HG03045 (cell line): ENCODE data around the gene UBLCP1.

Source experiments
- ATAC-seq: cut with Tn5 transposase; IDR thresholded peaks from one replicate; pipeline ENCODE4 v1.9.1; 2021; ENCODE audit warnings: mild to moderate bottlenecking, moderate library complexity; ENCODE audit not compliant: unreplicated experiment

UBLCP1 gene

DNA sequence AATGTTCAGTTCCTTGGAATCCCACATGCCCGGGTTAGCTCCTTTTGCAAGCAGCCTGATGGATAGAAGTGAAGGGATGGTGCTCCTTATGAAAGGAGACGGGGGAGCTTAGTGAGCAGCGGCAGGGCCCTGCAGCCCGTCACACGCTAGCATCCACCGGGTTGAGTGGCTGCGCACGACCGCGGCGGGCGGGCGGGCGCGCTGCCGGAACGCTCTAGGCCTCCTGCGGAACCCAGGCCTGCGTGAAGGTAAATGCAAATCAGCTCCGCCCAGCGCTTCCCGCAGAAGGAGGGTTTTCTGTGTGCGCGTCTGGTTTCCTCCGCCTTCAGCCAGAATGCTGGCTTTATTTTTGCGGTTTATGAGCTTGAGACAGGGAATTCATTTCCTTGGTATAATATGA lies 47.4 kb downstream of the UBLCP1 start:
- no peak for ATAC-seq

DNA sequence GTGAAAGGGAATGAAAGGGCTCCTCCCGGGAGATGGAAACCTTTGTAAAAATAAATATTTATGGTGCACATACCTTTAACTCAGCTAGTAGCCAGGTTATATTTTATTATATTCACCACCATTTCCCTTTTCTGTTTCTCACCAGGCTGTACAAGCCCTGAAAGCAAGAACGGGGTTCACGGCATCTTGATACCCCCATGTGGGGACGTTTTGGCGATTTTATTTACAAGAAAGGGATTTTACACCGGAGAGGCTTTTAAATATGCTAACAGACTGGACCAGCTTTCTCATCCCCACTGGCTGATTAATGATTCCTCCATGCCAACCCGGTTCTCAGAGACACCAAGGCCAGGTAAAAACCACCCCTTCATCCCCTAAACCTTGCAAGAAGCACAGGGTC lies 48.0 kb downstream of the UBLCP1 start:
- ATAC-seq = no peak

DNA sequence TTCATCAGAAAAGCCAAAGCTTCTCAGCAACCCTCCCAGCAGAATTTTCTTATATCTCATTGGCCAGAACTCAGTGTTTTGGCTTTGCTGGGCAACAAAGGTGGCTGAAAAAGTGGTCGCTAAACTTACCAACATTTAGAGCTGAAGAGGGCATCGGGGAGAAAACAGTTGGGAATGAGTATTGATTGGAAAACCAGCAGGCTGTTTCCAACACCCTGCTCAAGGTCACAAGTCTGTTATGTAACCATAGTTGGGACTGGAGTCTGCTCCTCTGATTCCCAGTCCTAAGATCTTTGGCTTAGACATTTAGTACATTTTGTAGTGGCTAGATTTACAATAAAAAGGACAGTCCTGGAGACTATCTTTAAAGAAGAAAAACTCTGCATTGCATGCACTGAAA lies 50.1 kb downstream of the UBLCP1 start:
- ATAC-seq = no peak

DNA sequence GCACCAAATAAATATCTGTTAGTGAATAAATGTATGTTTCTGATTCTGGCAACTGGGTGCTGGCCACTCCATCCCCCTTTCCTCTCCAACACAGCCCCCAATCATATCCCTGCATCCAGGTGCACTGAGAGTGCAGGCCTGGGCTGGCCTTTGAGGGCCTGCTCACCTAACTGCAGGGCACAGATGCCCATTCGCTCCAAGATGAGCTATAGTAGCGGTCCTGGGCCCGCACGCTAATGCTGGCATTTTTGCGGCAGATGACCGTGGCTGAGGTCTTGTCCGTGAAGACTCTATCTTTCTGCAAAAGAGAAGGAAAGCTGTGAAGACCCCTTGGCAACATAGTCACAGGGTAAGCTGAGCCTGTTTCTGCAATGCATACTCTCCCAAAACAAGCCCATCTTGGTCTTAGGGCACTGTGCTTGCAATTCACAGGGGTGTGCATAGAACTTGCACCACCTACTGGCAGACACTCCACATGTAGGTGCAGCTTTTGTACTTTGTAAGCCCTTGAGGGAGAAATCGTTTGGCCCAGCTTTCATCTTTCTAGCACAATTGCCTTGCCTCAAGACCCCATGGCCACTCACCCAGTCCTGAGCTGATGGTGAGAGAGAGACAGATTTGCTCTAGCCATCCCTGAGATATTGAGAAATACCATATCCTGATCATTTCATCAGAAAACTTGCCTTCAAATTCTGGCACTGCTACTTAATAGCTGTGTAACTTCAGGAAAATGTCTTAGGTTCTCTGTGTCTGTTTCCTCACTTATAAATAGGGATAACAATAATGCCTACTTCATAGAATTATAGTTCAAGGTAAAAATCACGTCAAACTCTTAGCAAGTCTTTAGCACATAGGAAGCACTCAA lies 53.7 kb downstream of the UBLCP1 start:
- no peak for ATAC-seq

DNA sequence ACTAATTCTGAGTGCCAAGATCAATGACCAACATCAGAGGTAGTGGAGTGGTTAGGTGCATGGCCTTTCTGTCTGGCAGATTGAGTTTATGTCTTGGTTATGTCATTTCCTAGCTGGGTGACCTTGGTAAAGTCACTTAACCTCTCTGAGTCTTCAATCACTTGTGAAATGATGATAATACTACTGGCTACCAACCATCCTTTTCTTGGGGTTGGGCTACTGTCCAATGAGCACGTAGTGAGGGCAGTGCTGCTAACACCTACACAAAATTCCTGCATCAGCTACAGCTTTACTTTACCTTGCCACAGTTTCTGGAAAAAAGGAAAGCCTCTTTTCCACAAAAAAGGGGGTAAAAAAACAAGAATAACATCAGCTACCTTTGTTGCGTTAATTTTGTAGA lies 54.8 kb downstream of the UBLCP1 start:
- no peak for ATAC-seq

DNA sequence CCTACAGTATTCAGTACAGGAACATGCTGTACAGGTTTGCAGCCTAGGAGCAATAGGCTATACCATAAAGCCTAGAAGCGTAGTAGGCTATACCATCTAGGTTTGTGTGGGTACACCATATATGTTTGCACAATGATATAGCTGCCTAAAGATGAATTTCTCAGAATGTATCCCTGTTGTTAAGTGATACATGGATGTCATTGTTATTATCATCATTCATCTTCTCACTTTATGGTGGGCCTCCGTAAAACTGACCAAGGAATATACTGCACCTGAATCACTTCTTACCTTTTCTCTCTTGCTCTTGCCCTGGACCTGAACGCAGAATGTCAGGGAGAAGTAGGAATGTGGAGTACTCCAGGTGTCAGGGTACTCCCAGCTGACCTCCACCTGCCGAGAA lies 55.4 kb downstream of the UBLCP1 start:
- ATAC-seq = no peak

DNA sequence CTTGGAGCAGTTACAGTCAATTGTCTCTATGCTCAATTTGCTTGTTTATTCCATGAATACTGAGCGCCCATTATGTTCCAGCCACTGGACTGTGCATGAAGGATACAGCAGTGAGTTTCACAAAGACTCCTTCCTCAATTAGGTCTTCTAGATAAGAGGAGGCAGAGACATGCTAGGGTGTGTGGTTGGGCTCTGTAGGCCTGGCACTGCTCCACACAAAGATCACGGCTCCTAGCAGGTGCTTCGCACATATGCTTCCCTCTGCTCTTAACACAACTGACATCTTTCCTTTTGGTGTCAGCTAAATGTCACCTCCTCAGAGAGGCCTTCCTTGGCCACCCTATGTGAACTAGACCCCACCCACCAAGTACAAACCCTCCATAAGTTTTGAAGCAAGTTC lies 56.3 kb downstream of the UBLCP1 start:
- ATAC-seq = no peak

DNA sequence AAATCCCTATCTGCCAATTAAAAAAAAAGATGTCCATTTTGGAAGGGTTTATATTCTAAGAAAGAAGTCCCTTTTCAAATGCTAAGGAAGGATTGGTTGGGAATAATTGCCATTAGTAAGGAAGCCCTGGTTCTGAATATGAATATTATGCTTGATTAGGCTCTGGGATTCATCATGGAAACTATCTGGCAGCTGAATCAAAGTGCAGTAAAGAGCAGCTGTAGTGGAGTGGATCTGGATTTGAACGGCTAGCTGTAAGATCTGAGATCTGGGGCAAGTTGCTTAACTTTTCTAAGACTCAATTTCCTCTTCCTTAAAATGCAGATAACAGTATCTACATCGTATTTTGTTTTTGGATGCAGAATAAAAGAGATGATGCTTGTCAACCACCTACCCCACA lies 56.7 kb downstream of the UBLCP1 start:
- ATAC-seq = no peak

DNA sequence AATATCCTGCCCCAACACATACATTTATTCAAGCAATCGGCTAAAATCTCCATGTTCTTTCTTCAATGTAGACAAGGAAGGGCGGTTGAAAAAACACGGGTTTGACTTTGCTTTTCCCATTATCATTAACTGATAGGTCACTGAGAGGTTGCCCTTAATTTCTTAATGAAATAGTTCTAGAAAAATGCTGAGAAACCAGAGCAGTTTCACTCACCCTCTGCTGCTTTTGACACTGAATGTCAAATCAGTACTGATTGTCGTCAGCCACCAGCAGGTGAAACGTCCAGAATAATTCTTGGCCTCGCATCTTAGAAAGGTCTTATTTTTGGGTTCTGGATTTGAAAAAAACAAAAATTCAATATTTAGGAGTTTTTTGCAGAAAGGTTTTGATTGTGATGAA lies 59.1 kb downstream of the UBLCP1 start:
- ATAC-seq = no peak

DNA sequence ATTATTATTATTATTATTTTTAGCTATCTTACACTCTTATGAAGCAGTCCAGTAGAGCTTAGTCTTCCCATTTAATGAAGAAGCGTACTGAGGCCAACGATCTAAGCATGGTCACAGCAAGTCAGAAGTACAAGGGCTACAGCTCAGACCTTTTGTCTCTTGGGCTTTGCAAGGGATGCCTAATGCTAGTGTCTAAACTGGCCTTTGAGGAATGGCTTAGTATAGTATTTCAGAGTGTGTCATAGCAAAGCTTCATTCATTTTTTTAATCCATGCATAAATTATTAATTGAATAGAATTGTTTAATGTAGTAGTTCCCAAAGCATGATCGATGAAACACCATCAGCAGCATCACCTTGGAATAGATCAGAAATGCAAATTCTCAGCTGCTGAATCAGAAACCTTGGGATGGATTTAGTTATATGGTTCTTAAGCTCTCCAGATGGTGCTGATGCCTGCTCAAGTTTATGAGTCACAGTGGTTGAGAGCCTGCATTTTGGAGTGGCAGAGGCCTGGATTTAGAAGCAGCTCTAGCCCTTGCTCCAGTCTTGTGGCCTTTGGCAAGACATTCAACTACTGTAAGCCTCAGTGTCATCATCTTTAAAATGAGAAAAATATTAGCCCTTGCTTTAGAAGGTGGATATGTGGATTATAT lies 61.1 kb downstream of the UBLCP1 start:
- no peak for ATAC-seq

DNA sequence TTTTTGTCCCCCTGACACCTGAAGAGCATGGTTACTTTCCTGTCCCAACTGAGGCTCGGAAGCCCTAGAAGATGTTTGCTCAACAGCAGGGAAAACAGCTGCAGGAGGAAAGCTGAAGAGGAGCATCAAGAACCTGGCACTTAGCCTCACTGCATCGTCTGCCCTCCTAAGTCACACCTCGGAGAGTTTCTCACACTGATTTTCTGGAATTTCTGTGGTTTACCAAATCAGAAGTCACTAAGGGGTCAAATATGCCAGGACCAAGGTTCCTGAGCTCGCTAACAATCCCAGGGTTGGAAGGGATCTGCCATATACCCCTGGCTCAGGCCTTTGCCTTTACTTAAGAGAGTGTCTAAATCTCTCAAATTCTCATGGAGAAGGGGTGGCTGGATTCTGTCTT lies 61.9 kb downstream of the UBLCP1 start:
- ATAC-seq = no peak

DNA sequence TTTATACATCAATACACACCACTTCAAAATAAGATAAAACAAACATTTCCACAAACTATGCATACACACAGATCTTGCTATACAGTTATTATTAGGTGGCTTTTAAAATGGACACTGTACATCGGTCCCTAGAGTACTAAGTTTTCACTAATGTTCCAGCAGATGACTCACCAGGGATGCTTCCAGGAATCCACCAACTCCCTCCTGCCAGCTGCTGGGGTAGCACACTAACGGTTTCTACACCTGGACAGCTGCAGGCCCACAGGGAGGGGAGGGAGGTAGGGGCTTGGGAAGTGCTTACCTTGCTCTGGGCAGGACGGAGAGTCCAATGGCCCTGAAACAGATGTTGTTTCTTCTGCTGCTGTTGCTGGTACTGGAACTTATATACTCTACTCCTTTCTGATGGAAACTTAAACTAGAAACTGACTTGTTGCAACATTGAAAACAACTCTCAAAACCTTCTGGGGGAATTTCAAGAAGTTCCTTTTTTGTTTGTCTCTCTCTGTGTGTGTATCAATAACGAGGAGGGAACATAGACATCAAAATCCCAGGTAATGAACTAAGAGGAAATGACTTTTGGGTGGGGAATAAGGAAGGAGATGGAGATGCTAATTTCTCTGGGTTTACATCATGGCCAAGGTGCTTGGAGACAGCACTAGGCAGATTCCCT lies 67.2 kb downstream of the UBLCP1 start, which contains the start of gene IL12B:
Gene IL12B (minus strand): TSS at position 357 of the 670 bp plus-strand sequence. CDS start 3,705 bp downstream, outside the sequence.
- no peak for ATAC-seq

DNA sequence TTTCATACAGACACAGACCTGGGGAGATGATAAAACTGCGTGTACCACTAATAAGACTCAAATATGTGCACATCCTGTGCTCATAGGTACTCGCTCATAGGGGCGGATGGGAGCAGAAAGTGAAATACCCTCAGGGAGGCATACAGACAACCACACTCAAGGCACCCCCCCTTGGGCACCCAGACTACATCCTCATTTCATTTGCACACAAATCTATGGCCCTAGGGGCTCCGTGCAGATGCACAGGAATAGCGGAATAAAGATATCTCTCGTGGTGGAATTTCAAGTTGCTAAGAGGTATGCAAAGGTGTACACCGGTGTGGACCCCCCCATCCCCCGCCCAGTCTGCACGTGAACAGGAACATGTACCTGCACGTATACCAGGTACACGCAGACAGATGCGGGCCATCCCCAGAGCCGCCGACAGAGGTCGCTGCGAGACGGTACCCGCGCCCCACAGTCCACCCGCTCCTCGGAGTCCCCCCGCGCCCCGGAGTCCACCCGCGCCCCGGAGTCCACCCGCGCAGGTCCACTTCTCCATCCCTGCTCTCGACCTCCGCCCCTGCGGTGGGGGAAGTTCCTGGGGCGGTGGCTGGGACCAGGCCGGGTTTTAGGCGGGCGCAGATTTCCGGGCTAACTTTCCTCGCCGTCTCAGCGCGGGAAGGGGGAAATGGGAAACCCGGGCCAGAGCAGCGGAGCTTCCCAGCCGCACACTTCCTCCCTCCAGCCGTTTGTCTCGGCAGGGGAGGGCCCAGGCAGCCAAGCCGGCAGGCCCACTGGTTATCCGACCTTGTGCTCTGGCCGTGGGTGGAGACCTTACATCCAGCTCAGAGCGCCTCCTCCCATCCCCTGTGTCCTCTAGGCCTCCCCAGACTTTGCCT lies 68.2 kb downstream of the UBLCP1 start:
- ATAC-seq = no peak

DNA sequence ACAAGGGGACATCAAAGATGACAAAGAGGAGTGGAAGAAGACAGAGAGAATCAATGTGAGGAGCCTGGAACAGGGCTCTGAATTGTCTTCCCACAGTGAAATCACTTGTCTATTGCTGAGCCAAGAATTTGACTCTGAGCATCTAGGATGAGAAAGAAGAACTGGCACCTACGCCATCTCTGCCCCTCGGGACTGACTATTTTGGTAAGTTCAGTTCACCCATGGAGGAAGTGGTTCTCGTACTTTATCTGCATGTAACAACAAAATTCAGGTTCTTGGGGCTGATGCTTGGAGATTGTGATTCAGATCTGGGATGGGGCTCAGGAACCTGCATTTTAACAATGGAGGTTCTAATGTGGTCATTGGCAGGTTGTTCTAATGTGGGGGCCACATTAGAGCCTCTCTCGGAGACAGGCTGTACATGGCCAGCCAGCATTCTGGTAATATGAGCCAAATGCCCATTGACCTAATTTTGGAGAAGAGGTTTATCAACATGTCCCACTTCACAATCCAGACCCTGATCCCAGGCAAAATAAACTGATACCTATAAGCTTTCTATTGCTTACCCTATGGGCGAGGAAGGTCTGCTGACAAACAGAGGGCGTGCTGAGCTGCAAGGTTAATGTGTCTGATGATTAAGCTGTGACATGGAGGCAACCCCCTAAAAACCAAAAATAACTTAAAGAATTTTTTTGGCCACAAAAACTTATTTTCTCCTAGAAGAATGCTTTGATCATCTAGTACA lies 69.9 kb downstream of the UBLCP1 start:
- no peak for ATAC-seq

DNA sequence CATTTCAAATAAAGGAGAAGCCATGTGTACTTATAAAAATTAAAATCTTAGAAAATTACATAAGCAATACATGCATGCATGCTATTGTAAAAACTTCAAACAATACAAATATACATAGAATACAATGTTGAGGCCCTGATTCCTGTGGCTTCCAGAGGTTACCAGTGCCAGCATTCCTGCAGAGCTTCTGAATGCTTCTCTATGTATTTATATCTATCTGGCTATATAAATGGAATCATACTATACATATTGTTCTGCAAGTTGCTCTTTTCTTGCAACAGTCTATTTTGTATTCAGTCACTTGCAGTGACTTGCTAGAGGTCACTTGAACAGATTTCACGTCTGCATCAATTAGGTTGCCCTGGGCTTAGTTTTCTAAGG lies 70.4 kb downstream of the UBLCP1 start:
- no peak for ATAC-seq
